Astrocyte of the spinal cord (primary cell): ENCODE data around the gene LRRC4C.
"Not testable (repeated sequence)": the region's sequence is repeated elsewhere in the genome, so short reads cannot be mapped to it uniquely, and the experiment has no call there.

Experiments used
- DNase-seq: peaks from one replicate; pipeline ENCODE4 v3.0.0; 2011; ENCODE audit warnings: low read depth, low spot score
- H3K4me3 ChIP-seq: 2 replicates; pipeline ENCODE4 v1.5.1; 2011; ENCODE audit warnings: low read depth, mild to moderate bottlenecking, low read length, moderate library complexity
- CTCF ChIP-seq: IDR thresholded peaks from 2 replicates; pipeline ENCODE4 v1.5.1; 2012; ENCODE audit warnings: low read depth, mild to moderate bottlenecking, low read length, inconsistent platforms
- in situ Hi-C: cut with HindIII; loops from 2 replicates; pipeline ENCODE4 v1.10.0; 2017; ENCODE audit warnings: low sequenced_read_pairs

Gene LRRC4C

GRCh38 chr11:40924915-40925314 lies 534.5 kb downstream of the LRRC4C start:
- no peak for DNase-seq
- TF ChIP-seq CTCF: no peak
- in situ Hi-C loops: no loop called here

GRCh38 chr11:40921246-40921645 lies 538.2 kb downstream of the LRRC4C start:
- no peak for TF ChIP-seq CTCF
- no peak overlapping the region for H3K4me3 ChIP-seq
- DNase-seq: no peak
- in situ Hi-C loops: no loop called here

More at GRCh38 chr11:40924915-40925314, 534.5 kb downstream of the LRRC4C start:
- H3K4me3 ChIP-seq: no peak overlapping the region

GRCh38 chr11:40910774-40911173 lies 548.7 kb downstream of the LRRC4C start:
- DNase-seq, in situ Hi-C loops: not testable (repeated sequence)

GRCh38 chr11:40894501-40894900 lies 565.0 kb downstream of the LRRC4C start:
- H3K4me3 ChIP-seq: no peak overlapping the region
- DNase-seq: no peak
- in situ Hi-C loops: no loop called here
- TF ChIP-seq CTCF: no peak

More at GRCh38 chr11:40910774-40911173, 548.7 kb downstream of the LRRC4C start:
- not testable (repeated sequence) for H3K4me3 ChIP-seq

- TF ChIP-seq CTCF: no peak
- in situ Hi-C loops: no loop called here
- no peak for DNase-seq
- no peak overlapping the region for H3K4me3 ChIP-seq
These were observed 574.0 kb downstream of the LRRC4C start for GRCh38 chr11:40885250-40885954.

- DNase-seq: no peak
- no peak for TF ChIP-seq CTCF
- in situ Hi-C loops: no loop called here
- no peak overlapping the region for H3K4me3 ChIP-seq
These were observed 577.2 kb downstream of the LRRC4C start for GRCh38 chr11:40882301-40882700.

- H3K4me3 ChIP-seq: no peak overlapping the region
- in situ Hi-C loops: no loop called here
- no peak for DNase-seq
- no peak for TF ChIP-seq CTCF
These were observed 579.5 kb downstream of the LRRC4C start for GRCh38 chr11:40879911-40880310.
